Measurements from ENCODE around the gene COL6A5.
"Not testable (repeated sequence)": the region's sequence is repeated elsewhere in the genome, so short reads cannot be mapped to it uniquely, and the experiment has no call there.

Gene COL6A5, protein sequence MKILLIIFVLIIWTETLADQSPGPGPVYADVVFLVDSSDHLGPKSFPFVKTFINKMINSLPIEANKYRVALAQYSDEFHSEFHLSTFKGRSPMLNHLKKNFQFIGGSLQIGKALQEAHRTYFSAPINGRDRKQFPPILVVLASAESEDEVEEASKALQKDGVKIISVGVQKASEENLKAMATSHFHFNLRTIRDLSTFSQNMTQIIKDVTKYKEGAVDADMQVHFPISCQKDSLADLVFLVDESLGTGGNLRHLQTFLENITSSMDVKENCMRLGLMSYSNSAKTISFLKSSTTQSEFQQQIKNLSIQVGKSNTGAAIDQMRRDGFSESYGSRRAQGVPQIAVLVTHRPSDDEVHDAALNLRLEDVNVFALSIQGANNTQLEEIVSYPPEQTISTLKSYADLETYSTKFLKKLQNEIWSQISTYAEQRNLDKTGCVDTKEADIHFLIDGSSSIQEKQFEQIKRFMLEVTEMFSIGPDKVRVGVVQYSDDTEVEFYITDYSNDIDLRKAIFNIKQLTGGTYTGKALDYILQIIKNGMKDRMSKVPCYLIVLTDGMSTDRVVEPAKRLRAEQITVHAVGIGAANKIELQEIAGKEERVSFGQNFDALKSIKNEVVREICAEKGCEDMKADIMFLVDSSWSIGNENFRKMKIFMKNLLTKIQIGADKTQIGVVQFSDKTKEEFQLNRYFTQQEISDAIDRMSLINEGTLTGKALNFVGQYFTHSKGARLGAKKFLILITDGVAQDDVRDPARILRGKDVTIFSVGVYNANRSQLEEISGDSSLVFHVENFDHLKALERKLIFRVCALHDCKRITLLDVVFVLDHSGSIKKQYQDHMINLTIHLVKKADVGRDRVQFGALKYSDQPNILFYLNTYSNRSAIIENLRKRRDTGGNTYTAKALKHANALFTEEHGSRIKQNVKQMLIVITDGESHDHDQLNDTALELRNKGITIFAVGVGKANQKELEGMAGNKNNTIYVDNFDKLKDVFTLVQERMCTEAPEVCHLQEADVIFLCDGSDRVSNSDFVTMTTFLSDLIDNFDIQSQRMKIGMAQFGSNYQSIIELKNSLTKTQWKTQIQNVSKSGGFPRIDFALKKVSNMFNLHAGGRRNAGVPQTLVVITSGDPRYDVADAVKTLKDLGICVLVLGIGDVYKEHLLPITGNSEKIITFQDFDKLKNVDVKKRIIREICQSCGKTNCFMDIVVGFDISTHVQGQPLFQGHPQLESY (N-terminal part only)

DNA sequence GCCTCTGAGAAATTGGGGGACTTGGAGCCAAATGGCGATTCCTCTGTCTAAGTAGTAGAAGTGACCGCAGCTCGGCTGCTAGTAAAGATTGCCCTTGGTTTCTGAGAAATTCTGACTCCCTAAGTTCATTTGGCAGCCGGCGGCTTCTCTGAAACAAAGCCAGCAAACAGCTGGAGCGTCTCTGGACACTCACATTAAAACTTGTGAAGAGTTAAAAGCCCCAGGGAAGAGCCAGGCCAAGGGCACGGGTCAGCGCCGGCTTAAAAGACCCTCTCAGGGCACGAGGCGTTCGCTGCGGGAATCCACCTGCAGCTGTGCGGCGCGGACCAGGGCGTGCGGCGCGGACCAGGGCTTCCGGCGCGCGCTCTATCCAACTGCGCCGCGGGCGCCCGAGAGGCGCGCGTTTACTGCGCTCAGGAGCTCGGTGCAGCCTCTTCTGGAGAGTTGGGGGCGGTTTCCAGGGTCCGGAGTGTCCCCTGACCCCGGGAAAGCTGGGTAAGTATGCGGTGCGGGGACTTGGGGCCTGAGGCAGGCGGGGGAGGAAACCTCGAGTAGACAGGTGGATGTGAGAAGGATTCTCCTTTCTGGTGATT, at the start of gene COL6A5:
TSS of gene COL6A5 (plus strand) at position 186 of the 593 bp plus-strand sequence. CDS start 27,967 bp downstream, outside the sequence.
- no peak for DNase-seq

DNA sequence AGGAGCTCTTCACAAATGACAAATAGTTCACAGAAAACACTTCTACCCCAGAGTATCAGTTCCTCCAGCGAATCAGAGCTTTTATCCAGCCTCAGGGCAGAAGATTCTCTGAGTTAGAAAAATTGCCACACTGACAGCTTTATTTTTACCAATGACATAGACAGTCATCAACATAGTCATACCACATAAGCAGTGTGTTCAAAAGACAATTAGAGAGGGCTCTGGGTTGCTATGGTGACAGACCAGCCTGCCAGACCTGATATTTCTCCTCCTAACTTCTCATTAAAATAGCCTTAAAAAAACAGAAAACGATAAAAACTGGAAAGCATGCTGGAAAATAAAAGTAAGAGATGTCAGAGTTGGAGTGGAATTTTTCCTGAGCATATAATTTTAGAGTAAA, 45.9 kb upstream of the COL6A5 start:
- no peak for DNase-seq

DNA sequence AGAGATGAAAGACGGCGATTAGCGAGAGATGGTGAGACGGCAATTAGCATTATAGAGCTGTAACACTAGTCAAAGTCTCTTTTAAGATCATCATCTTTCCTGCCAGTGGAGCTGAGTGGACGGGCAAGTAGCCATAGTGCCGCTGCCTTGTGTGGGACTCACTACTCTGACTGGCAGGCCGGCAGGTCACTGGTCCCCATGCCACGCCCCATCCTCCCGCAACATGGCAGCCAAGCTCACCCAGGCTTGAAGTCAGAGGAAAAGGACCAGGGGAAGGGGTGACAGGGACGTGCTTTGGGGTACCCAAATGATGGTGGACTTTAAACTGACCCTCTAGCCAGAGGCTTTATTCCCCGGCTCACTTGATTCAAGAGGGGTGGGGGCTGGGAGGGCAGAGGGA, 44.6 kb upstream of the COL6A5 start:
- no peak for DNase-seq

DNA sequence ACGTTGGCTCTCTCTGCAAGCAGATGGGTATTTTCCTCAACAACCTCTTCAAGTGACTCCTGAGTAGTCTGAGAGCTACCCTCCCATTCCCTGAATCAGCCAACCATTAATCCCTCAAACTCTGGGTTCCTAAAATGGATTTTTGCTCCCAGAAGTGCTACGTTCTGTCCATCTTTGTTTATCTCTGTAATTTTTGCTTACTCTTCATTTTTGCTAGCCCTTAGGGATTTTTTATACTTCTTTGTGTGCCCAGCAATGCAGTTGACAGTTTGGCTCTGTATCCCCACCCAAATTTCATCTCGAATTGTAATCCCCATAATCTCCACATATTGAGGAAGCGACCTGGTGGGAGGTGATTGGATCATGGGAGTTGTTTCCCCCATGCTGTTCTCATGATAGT, 35.4 kb upstream of the COL6A5 start:
- DNase-seq: no peak

DNA sequence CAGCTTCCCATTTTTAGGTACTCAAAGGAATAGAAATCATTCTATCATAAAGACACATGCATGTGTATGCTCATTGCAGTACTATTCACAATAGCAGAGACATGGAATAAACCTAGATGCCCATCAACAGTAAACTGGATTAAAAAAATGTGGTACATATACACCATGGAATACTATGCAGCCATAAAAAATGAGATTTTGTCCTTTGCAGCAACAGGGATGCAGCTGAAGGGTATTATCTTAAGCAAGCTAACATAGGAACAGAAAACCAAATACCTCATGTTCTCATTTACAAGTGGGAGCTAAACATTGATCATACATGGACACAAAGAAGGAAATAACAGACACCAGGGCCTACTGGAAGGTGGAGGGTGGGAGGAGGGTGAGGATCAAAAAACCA, 33.1 kb upstream of the COL6A5 start:
- DNase-seq: no peak

DNA sequence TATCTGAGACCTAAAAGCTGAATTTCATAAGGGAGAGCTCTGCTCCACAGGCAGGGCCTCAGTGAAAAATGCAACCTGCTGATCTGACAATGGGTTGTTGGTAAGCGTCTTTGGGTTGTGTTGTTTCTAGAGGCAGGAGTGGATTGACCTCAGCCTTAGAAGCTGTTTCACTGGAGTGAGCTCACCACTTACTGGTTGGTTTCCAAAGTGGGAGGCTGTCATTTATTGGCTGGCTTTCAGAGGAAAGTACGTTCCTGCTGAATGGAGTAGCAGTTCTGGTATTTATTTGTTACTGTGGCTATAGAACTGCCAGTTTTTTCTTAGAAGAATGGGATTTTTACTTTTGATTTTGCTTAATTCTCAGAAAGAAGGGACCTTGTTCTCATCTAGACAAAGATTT, 29.3 kb upstream of the COL6A5 start:
- no peak for DNase-seq

DNA sequence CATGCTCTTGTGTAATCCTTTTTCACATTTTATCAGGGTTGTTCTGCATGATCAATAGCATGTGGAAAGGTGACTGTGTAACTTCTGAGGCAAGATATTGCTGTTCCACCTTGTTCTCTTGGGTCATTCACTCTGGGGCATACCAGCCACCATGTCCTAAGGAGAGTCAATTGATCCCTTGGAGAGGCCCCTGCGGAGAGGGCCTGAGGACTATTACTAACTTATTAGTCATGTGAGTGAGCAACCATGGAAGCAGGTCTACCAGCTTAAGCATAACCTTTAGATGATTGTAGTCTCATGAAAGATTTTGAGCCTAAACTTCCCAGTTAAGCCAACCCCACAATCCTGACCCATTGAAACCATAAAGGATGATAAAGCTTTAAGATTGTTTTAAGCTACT, 22.0 kb upstream of the COL6A5 start:
- DNase-seq: no peak

DNA sequence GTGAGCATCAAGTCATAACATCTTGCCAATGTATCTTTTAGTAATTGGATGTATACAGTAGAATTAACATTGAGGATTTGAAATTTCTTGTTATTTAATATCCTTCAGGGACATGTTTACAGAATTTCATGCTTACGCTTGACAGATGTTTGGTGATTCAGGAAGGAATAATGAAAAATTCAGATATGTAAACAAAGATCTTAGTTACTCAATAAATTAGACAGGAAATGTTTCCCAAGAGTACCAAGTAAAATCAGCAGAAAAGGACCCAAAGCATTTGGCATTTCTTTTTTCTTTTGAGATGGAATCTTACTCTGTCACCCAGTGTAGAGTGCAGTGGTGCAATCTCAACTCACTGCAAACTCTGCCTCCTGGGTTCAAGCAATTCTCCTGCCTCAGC, 4.7 kb upstream of the COL6A5 start:
- no peak for DNase-seq

DNA sequence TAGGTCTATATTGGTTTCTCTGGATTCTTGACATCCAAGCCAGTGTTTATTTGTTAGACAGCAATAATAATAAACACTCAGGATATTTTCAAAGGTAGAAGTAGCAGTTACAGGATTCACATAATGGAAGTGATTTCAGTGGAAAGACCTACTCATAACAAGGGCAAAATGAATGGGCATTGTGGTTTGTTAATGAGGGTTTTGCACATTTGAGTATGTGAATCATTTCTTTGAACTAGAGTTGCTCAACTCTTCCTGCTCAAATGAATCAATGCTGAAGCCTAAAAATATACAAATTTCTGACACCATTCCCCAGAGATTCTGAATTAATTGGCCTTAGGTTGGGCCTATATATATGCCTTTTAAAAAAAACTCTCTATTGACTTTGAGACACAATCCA, 4.1 kb upstream of the COL6A5 start:
- no peak for DNase-seq

DNA sequence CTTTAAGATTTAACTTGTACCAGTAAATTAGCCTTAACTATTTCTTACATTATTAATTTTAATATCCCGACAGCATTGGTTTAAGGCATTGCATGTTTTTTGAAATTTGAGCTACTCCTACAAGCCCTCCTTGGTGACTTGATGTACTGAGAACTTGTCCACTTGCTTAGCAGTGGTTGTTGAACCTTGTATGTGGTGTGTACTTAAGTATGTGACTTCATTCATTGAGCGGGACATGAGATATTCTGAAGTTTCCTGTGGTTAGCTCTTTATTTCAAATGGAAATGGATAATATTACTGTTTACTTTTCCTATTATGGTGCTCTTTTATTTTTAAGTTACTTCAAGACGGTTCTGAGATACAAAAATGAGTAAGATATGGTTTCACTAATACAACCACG, 3.6 kb upstream of the COL6A5 start:
- no peak for DNase-seq

DNA sequence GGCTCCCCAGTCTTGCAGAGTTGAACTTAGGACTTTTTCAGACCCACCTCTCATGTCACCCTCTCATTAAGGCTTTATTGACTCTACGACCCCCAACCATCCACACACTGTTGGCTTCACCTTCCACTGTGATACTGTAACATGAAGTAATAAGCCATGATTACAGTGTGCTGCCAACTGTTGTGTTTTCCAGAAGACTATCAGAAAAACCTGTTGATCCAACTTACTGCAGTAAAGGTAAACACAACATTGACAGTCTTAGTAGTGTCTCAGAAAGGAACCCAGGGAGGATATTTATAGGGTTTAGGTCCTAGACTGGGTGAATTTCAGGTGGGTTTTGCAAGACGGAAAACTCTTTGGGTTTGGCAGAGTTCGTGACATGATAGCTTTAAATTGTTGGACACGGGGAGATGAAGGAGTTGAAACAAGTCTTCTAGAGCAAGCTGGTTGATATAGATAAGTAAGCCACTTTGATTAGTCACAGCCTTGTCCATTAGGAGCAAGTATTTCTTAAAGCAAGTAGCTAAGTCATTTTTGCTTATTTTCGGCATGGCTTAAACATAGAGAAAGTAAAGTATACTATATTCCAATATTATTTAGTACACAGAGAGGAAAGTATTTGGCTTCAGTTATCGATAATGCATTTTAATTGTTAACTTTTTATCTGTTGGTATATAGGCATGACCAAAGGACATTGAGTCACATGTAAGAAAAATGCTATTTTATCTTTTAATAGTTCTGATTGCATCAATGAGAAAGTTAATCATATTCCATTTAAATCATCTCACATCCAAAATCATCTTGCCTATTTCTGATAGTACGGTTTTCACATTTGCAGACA, 2.4 kb upstream of the COL6A5 start:
- DNase-seq: no peak

DNA sequence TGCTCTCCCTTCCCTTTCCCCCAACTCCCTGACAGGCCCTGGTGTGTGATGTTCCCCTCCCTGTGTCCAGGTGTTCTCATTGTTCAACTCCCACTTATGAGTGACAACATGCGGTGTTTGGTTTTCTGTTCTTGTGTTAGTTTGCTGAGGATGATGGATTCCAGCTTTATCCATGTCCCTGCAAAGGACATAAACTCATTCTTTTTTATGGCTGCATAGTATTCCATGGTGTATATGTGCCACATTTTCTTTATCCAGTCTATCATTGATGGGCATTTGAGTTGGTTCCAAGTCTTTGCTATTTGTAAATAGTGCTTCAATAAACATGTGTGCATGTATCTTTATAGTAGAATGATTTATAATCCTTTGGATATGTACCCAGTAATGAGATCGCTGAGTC, 2.8 kb downstream of the COL6A5 start:
- not testable (repeated sequence) for DNase-seq

DNA sequence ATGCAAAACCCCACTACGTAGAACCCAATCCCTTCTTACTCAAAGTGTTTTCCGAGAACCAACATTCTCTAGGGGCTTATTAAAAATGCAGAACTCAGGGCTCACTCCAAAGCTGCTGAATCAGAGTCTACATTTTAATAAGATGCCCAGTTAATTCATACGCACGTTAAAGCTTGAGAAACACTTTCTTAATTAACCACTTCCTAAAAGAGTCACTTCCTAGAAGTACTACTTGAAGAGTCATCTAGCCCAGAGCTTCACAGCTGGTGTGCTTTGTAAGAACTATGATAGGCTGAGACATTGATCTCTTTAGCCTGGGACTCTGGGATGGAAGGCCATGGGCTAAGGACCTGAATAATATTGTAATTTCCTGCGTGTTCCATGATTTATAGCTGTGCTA, 9.0 kb downstream of the COL6A5 start:
- no peak for DNase-seq

DNA sequence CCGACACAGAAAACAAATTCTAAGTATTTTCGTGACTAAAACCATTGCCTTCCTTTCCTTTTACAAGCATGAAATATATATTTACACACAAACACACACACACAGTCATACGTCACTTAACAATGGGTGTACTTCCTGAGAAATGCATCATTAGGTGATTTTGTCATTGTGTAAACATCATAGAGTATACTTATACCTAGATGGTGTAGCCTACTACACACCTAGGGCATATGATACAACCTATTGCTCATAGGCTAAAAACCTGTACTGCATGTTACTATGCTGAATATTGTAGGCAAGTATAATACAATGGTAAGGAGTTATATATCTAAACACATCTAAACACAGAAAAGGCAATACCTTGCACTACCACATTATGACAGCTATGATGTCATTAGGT, 28.6 kb downstream of the COL6A5 start:
- DNase-seq: no peak

DNA sequence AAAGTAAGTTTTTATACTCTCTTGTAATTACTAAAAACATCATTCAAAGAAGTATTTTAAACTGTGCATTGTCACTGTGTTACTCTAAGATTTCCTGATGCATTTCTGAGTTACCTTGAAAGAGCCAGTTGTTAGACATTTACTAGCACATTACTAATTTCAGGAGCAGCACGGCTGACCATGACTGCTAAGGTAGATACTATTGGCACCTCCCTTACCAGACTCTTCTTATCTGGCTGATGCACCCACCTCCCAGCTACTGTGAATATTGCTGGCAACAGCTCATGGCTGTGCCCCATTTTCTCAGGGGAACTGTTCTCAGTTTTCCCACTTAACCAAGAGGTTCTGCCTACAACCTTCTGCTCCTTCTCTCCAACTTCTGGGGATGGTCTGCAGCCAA, 29.4 kb downstream of the COL6A5 start:
- no peak for DNase-seq

DNA sequence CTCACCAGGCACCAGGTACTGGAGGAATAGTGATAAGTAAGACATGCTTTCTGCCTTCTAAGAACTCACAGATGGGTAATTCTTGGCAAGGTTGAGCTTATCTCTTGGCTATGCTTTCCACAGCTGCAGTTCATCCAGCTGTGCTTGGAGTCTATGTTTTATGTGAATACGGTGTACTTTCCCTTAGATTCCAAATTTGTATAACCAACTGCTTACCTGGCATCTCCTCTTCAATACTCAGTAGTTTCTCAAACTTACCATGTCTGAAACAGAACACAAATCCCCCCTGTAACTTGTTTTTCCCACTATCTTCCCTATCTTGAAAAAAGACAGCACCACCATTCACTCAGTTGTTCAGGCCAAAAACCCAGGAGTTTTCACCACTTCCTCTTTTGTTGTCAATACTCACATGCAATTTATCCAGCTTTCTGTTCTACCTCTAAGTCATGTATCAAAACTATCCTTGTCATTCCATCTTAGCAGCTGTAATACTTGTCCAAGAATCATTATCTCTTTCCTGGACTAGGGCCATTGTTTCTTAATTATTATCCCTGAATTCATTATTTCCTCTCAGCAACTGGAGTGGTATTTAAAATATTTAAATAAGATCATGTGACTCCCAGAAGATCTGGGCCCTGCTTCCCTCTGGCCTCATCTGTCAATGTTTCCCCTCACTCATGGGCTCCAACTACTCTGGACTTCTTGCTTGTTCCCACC, 32.6 kb downstream of the COL6A5 start:
- no peak for DNase-seq

DNA sequence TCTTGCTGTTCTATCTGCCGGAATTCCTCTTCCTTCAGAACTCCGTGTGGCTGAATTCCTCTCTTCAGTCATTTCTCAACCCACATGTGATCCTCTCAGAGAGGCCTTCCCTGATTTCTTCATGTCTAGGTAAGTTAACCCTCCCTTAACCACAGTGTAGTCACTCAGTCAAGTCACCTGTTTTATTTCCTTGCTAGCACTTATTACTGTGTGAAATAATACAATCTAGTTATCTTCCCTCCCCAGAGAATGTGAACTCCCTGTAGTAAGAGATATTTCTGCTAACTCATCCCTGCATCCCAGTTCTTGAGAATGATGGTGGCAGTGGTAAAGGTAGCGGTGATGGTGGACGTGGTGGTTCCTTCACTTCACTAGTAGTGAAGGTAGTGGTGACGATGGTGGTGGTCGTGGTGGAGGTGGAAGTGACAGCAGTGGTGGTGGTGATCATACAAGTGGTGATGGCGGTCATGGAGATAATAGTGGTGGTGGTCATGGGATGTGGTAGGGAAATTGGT, 33.3 kb downstream of the COL6A5 start:
- no peak for DNase-seq

DNA sequence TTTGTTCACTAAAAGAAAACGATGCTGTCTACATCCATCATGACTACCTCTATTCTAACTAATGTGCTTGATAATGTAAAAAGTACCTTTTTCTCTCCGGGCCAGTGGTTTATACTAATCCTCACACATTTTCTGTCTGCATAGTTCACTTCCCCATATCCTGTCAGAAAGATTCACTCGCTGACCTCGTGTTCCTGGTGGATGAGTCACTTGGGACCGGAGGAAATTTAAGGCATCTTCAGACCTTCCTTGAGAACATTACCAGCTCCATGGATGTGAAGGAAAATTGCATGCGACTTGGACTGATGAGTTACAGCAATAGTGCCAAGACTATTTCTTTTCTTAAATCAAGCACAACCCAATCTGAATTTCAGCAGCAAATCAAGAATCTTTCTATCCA, 33.8 kb downstream of the COL6A5 start:
- no peak for DNase-seq

DNA sequence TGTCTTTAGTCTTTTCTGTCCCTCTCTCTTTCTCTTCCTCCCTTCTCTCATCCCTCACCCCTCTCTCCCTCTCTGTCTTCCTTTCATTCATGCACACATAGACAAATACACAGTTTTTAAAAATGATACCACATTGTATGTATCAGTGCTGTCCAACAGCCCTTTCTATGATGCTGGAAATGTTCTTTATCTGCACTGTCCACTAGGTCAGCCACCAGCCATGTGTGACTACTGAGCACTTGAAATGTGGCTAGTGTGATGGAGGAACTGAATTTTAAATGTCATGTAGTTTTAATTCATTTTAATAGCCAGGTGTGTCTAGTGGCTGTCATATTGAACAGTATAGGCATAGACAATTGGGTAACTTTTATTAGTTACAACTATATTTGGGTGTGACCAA, 34.9 kb downstream of the COL6A5 start:
- DNase-seq: no peak

DNA sequence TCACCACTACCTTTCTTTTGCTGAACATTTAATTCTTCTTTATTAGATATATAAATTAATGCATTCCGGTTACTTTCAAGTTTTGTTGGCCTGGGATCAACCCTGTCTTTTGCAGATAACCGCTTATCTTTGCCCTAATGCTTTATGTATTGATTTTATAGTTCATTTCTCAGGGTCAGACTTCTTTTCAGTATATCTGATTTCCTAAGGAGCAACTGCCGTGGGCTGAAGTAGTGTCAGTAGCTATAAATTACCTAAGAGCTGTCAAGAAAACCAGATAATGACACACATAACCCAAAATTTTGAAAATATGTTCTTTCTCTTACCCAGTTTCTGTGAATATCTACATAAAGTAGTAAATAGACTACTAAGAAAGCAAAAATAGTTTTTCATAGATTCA, 38.0 kb downstream of the COL6A5 start:
- DNase-seq: no peak

DNA sequence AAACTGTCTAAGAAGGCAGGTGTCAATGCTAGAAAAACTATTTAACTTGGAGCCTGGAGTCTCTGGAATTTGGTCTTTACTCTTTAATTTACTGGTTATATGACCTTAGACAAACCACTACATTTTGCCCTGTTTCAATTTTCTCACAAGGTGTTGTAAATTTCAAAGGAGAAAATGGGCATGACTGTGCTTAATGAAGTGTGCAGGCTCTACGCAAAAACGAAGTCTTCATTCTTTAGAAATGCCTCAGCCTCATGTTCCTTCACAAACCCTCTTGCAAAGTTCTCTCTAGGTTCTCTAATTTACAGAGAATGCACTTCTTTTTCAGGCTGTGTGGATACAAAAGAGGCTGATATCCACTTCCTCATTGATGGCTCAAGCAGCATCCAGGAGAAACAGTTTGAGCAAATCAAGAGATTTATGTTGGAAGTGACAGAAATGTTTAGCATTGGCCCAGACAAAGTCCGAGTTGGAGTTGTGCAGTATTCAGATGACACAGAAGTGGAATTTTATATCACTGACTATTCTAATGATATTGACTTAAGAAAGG, 39.1 kb downstream of the COL6A5 start:
- DNase-seq: no peak

All from NCI-H748 treated with DMSO at 0.1 percent for 48 hours (cell line).